ENCODE results near the gene MT2A. TPM values are rescaled to one million over a fixed set of nuclear protein-coding genes. Genes with fewer than 3 reads are reported as not detected.

MT2A gene
- total and polyA plus RNA-seq, 2 of the 13 experiments (the other 11 are each of a cell fraction or from before 2014, with no cell fraction given): 135 to 371 TPM

- TF ChIP-seq MAF1 (CRISPR knock-in tag; IDR thresholded peaks at IDR 0.05; ENCODE audit: borderline replicate concordance): 0 out of 2 replicates have a peak, but pooled peaks have one; percentile 31
- TF ChIP-seq NCOA5 (CRISPR knock-in tag; IDR thresholded peaks at IDR 0.05): no peak
- no peak for TF ChIP-seq ZNF546 (CRISPR knock-in tag; conservative IDR thresholded peaks at IDR 0.05)
- TF ChIP-seq ZFP82 (CRISPR knock-in tag; IDR thresholded peaks at IDR 0.05; ENCODE audit: borderline replicate concordance): no peak
- peak; percentile 88 for TF ChIP-seq ELF1 (CRISPR knock-in tag; IDR thresholded peaks at IDR 0.05)
- peak; percentile 64 for TF ChIP-seq POGZ (CRISPR knock-in tag; IDR thresholded peaks at IDR 0.05)
- no peak for TF ChIP-seq ZNF160 (CRISPR knock-in tag; IDR thresholded peaks at IDR 0.05)
- 0 out of 2 replicates have a peak, but pooled peaks have one; percentile 41 for TF ChIP-seq PPARG (CRISPR knock-in tag; conservative IDR thresholded peaks at IDR 0.05)
- peak; percentile 76 for TF ChIP-seq TAF1 (CRISPR knock-in tag; IDR thresholded peaks at IDR 0.05)
- TF ChIP-seq MEIS2 (CRISPR knock-in tag; IDR thresholded peaks at IDR 0.05): peak; percentile 68
- TF ChIP-seq ZBTB49 (CRISPR knock-in tag; IDR thresholded peaks at IDR 0.05; ENCODE audit: borderline replicate concordance): no peak
- TF ChIP-seq ZNF839 (CRISPR knock-in tag; IDR thresholded peaks at IDR 0.05; ENCODE audit: borderline replicate concordance): no peak; the same call in 1 of the 2 replicates
- TF ChIP-seq ZNF552 (CRISPR knock-in tag; IDR thresholded peaks at IDR 0.05; ENCODE audit: borderline replicate concordance): no peak; the same call in 1 of the 2 replicates
- TF ChIP-seq CENPT (CRISPR knock-in tag; IDR thresholded peaks at IDR 0.05; ENCODE audit: low read depth): no peak
- no peak for TF ChIP-seq ZNF337 (CRISPR knock-in tag; IDR thresholded peaks at IDR 0.05; ENCODE audit: borderline replicate concordance, low read depth)
- TF ChIP-seq CREB1 (IDR thresholded peaks at IDR 0.05): peak; percentile 54
- peak; percentile 86; the same call in 1 of the 2 replicates for TF ChIP-seq CREB1 (CRISPR knock-in tag; IDR thresholded peaks at IDR 0.05)
- no peak for TF ChIP-seq SIX4 (CRISPR knock-in tag; IDR thresholded peaks at IDR 0.05)
- peak; percentile 92 for TF ChIP-seq ZBTB7A (CRISPR knock-in tag; IDR thresholded peaks at IDR 0.05)
- TF ChIP-seq ATF7-NPFF (CRISPR knock-in tag; IDR thresholded peaks at IDR 0.05; ENCODE audit: low read depth): peak; percentile 92; the same call in 1 of the 2 replicates
- TF ChIP-seq MED1 (CRISPR knock-in tag; IDR thresholded peaks at IDR 0.05): peak; percentile 94
- TF ChIP-seq HOXA5 (CRISPR knock-in tag; IDR thresholded peaks at IDR 0.05): peak; percentile 75; the same call in 1 of the 2 replicates
- TF ChIP-seq ZNF879 (CRISPR knock-in tag; IDR thresholded peaks at IDR 0.05): no peak
- no peak for TF ChIP-seq ATF7 (IDR thresholded peaks at IDR 0.05)
- peak; percentile 2; the same call in 1 of the 2 replicates for TF ChIP-seq ATF7 (CRISPR knock-in tag; IDR thresholded peaks at IDR 0.05)
- TF ChIP-seq, protein P1, sequence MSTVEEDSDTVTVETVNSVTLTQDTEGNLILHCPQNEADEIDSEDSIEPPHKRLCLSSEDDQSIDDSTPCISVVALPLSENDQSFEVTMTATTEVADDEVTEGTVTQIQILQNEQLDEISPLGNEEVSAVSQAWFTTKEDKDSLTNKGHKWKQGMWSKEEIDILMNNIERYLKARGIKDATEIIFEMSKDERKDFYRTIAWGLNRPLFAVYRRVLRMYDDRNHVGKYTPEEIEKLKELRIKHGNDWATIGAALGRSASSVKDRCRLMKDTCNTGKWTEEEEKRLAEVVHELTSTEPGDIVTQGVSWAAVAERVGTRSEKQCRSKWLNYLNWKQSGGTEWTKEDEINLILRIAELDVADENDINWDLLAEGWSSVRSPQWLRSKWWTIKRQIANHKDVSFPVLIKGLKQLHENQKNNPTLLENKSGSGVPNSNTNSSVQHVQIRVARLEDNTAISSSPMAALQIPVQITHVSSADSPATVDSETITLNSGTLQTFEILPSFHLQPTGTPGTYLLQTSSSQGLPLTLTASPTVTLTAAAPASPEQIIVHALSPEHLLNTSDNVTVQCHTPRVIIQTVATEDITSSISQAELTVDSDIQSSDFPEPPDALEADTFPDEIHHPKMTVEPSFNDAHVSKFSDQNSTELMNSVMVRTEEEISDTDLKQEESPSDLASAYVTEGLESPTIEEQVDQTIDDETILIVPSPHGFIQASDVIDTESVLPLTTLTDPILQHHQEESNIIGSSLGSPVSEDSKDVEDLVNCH (CRISPR knock-in tag; IDR thresholded peaks at IDR 0.05): no peak; the same call in 1 of the 2 replicates
- no peak for TF ChIP-seq ZNF367 (CRISPR knock-in tag; IDR thresholded peaks at IDR 0.05; ENCODE audit: borderline replicate concordance)
- 0 out of 2 replicates have a peak, but pooled peaks have one; percentile 6 for TF ChIP-seq ZNF24 (IDR thresholded peaks at IDR 0.05)
- no peak for TF ChIP-seq CBX1 (IDR thresholded peaks at IDR 0.05; ENCODE audit: low read depth)
These were observed 1.2 kb upstream of the MT2A start (continued) for GRCh38 chr16:56607109-56607618.
